ENCODE results near the gene TTBK1. TPM values are rescaled to one million over a fixed set of nuclear protein-coding genes. Genes with fewer than 3 reads are reported as not detected.

TTBK1 gene
- total RNA-seq, 4 donors from 2014 or later, result 0.06 to 0.14 TPM; not detected in 2

DNA sequence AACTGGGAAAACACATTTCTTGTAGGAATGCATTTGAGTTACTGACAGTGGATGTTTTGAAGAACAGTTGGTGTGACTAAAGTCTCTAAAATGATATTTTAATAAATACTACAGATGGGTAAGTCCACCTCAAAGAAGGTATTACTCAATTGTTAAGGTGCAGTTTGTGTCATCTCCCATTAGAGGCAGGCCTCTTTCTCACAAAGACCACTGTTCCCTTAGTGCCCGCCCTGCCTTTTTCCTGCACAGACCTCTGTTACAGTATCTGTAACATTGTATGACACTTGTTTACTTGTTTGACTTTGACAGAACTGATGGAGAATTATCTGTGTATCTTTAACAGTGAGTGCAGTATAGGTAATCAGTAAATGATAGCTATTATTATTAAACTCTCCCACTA lies 70.5 kb downstream of the TTBK1 start:
- H3K27ac ChIP-seq, result no peak overlapping the region
- H3K4me1 ChIP-seq, result peaks cover 0 to under 1% of the 10 kb centered on the region in 2 donors
- H3K27me3 ChIP-seq, result no peaks in the 10 kb centered on the region
- no peaks in the 10 kb centered on the region for H3K9me3 ChIP-seq
- H3K4me3 ChIP-seq, result no peak overlapping the region
- TF ChIP-seq CTCF (IDR thresholded peaks at IDR 0.05) (no peak), POLR2A (IDR thresholded peaks at IDR 0.05) (no peak)
- no peak for DNase-seq
- no peaks in the 10 kb centered on the region for H3K36me3 ChIP-seq
- intact Hi-C loops (cut with DNase I; ENCODE audit: low total_unique reads), result no loop called here

- Histone ChIP-seq H3K27me3 (no peaks in the 10 kb centered on the region), H3K36me3 (no peaks in the 10 kb centered on the region), H3K4me1 (no peaks in the 10 kb centered on the region), H3K9me3 (no peaks in the 10 kb centered on the region), H3K27ac (no peak overlapping the region), H3K4me3 (no peak overlapping the region)
- intact Hi-C loops (cut with DNase I; ENCODE audit: low total_unique reads), result no loop called here
- no peak for TF ChIP-seq POLR2A (IDR thresholded peaks at IDR 0.05)
- DNase-seq, result no peak
Observed at GRCh38 chr6:43318011-43318410, 74.7 kb downstream of the TTBK1 start.

DNA sequence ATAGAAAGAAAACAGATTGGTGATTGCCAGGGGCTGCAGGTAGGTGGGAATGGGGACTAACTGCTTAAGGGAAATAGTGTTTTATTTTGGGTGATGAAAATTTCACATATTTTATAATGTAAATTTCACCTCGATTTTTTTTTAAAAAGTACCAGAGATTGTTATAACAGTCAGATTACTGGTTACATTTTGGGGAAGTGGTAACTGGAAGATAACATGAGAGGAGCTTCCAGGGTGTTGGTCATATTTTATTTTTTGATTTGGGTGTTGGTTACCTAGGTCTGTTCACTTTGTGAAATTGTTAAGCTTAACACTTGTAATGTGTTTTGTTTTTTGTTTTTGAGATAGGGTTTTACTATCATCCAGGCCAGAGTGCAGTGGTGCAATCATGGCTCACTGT lies 82.6 kb downstream of the TTBK1 start:
- intact Hi-C loops (cut with DNase I; ENCODE audit: low total_unique reads), result no loop called here
- no peak for DNase-seq
- no peak overlapping the region for H3K4me3 ChIP-seq
- no peaks in the 10 kb centered on the region for H3K9me3 ChIP-seq
- H3K36me3 ChIP-seq, result no peaks in the 10 kb centered on the region
- H3K27me3 ChIP-seq, result no peaks in the 10 kb centered on the region
- H3K27ac ChIP-seq, result no peak overlapping the region
- TF ChIP-seq POLR2A (IDR thresholded peaks at IDR 0.05), result no peak
- no peak for TF ChIP-seq CTCF (IDR thresholded peaks at IDR 0.05)
- H3K4me1 ChIP-seq, result no peaks in the 10 kb centered on the region

- intact Hi-C loops (cut with DNase I; ENCODE audit: low total_unique reads), result no loop called here
- TF ChIP-seq CTCF (IDR thresholded peaks at IDR 0.05) (no peak), POLR2A (IDR thresholded peaks at IDR 0.05) (no peak)
- H3K4me3 ChIP-seq, result no peak overlapping the region
- H3K27ac ChIP-seq, result no peak overlapping the region
- no peaks in the 10 kb centered on the region for H3K27me3 ChIP-seq
- DNase-seq, result no peak
- no peaks in the 10 kb centered on the region for H3K4me1 ChIP-seq
- H3K36me3 ChIP-seq, result no peaks in the 10 kb centered on the region
- H3K9me3 ChIP-seq, result no peaks in the 10 kb centered on the region
Observed at GRCh38 chr6:43328528-43328927, 85.2 kb downstream of the TTBK1 start.

DNA sequence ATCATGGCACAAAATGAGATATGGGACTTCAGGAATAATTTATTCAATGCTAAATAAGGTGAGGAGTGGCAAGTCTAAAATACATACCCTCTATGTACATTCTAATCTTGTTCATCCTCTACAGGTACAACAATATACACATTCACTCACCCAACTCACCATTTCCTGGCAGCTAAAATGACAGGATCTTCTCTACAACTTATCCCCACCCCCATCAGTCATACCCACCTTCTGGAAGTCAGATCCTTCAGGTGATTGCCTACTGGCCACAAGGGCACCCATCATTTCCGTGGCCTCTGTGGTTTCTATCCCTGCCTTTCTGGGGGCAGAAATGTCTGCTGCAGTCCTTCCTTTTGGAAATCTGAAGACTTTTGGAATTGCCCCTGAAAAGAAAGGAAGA lies 88.2 kb downstream of the TTBK1 start:
- DNase-seq, result no peak
- H3K27me3 ChIP-seq, result no peaks in the 10 kb centered on the region
- intact Hi-C loops (cut with DNase I; ENCODE audit: low total_unique reads), result no loop called here
- H3K4me1 ChIP-seq, result no peaks in the 10 kb centered on the region
- no peaks in the 10 kb centered on the region for H3K9me3 ChIP-seq
- no peak overlapping the region for H3K4me3 ChIP-seq
- H3K27ac ChIP-seq, result no peak overlapping the region
- no peaks in the 10 kb centered on the region for H3K36me3 ChIP-seq
- TF ChIP-seq POLR2A (IDR thresholded peaks at IDR 0.05), result no peak
- no peak for TF ChIP-seq CTCF (IDR thresholded peaks at IDR 0.05)

GRCh38 chr6:43331891-43332290 lies 88.6 kb downstream of the TTBK1 start:
- no peaks in the 10 kb centered on the region for H3K27me3 ChIP-seq
- H3K27ac ChIP-seq, result no peak overlapping the region
- no peaks in the 10 kb centered on the region for H3K36me3 ChIP-seq
- intact Hi-C loops (cut with DNase I; ENCODE audit: low total_unique reads), result no loop called here
- H3K9me3 ChIP-seq, result no peaks in the 10 kb centered on the region
- H3K4me3 ChIP-seq, result no peak overlapping the region
- H3K4me1 ChIP-seq, result no peaks in the 10 kb centered on the region
- TF ChIP-seq POLR2A (IDR thresholded peaks at IDR 0.05) (no peak), CTCF (IDR thresholded peaks at IDR 0.05) (no peak)
- no peak for DNase-seq
